HG03066 (cell line): ENCODE measurements around the gene ITPKB.
"Not testable (repeated sequence)": the region's sequence is repeated elsewhere in the genome, so short reads cannot be mapped to it uniquely, and the experiment has no call there.

Source experiments
- ATAC-seq: cut with Tn5 transposase; IDR thresholded peaks from one replicate; pipeline ENCODE4 v1.9.1; 2021; ENCODE audit warnings: low read depth; ENCODE audit not compliant: unreplicated experiment

Gene ITPKB

GRCh38 chr1:226629896-226630550, 109.1 kb downstream of the ITPKB start:
- no peak for ATAC-seq

GRCh38 chr1:226629210-226629895, 109.7 kb downstream of the ITPKB start:
- ATAC-seq: no peak

GRCh38 chr1:226628612-226629155, 110.4 kb downstream of the ITPKB start:
- ATAC-seq: no peak

- no peak for ATAC-seq
Observed at GRCh38 chr1:226627924-226628611, 111.0 kb downstream of the ITPKB start.

GRCh38 chr1:226627050-226627755, 111.9 kb downstream of the ITPKB start:
- no peak for ATAC-seq

- peak; percentile 57 for ATAC-seq
Observed at GRCh38 chr1:226626577-226626956, 112.5 kb downstream of the ITPKB start.

- peak; percentile 28 for ATAC-seq
Observed at GRCh38 chr1:226625832-226626576, 113.1 kb downstream of the ITPKB start.

GRCh38 chr1:226625326-226625725, 113.8 kb downstream of the ITPKB start:
- no peak for ATAC-seq

GRCh38 chr1:226624526-226624925, 114.6 kb downstream of the ITPKB start:
- no peak for ATAC-seq

- ATAC-seq: no peak
Observed at GRCh38 chr1:226622012-226622411, 117.1 kb downstream of the ITPKB start.

- no peak for ATAC-seq
Observed at GRCh38 chr1:226619031-226619430, 120.1 kb downstream of the ITPKB start.

- no peak for ATAC-seq
Observed at GRCh38 chr1:226618380-226618779, 120.7 kb downstream of the ITPKB start.

GRCh38 chr1:226617719-226618118, 121.4 kb downstream of the ITPKB start:
- ATAC-seq: not testable (repeated sequence)

- ATAC-seq: no peak
Observed at GRCh38 chr1:226617109-226617508, 122.0 kb downstream of the ITPKB start.

GRCh38 chr1:226616636-226617035, 122.4 kb downstream of the ITPKB start:
- no peak for ATAC-seq

- no peak for ATAC-seq
Observed at GRCh38 chr1:226615876-226616275, 123.2 kb downstream of the ITPKB start.

- ATAC-seq: not testable (repeated sequence)
Observed at GRCh38 chr1:226611980-226612379, 127.1 kb downstream of the ITPKB start.

- no peak for ATAC-seq
Observed at GRCh38 chr1:226611301-226611700, 127.8 kb downstream of the ITPKB start.

GRCh38 chr1:226610671-226611070, 128.4 kb downstream of the ITPKB start:
- ATAC-seq: no peak

- ATAC-seq: no peak
Observed at GRCh38 chr1:226609836-226610455, 129.1 kb downstream of the ITPKB start.
